CD4-positive, alpha-beta T cell treated with Interferon alpha-2 for 1 hour (primary cell): Measurements from ENCODE around the gene SETD9.

Experiments
- DNase-seq, 2 donors: peaks; one replicate each; pipeline ENCODE4 v3.0.0-alpha.2; 2020 to 2022

Gene SETD9

GRCh38 chr5:56909294-56910209 is at the start of gene SETD9:
Gene SETD9 (plus strand): TSS chr5:56909596. CDS start chr5:56909646, 50 bp downstream.
- peak; percentile 91 to 93 for DNase-seq

- no peak for DNase-seq
Observed at GRCh38 chr5:56861893-56862485, 47.4 kb upstream of the SETD9 start.

- DNase-seq = peak in 1 of 2 donors; percentile 36
Observed at GRCh38 chr5:56862909-56863308, 46.5 kb upstream of the SETD9 start.

GRCh38 chr5:56871777-56872176 is 37.6 kb upstream of the SETD9 start:
- DNase-seq = no peak

GRCh38 chr5:56873056-56873455 is 36.3 kb upstream of the SETD9 start:
- DNase-seq = no peak

GRCh38 chr5:56876327-56876726 is 33.1 kb upstream of the SETD9 start:
- DNase-seq = no peak

GRCh38 chr5:56881571-56881970 is 27.8 kb upstream of the SETD9 start:
- no peak for DNase-seq

GRCh38 chr5:56893251-56893951 is 16.0 kb upstream of the SETD9 start:
- no peak for DNase-seq

- DNase-seq = no peak
Observed at GRCh38 chr5:56896763-56897162, 12.6 kb upstream of the SETD9 start.

- DNase-seq = no peak
Observed at GRCh38 chr5:56898213-56898612, 11.2 kb upstream of the SETD9 start.

- no peak for DNase-seq
Observed at GRCh38 chr5:56900395-56900794, 9.0 kb upstream of the SETD9 start.

- peak; percentile 16 to 69 for DNase-seq
Observed at GRCh38 chr5:56900858-56901578, 8.4 kb upstream of the SETD9 start.

- DNase-seq = no peak
Observed at GRCh38 chr5:56908942-56909293, 478 bp upstream of the SETD9 start.

- DNase-seq = no peak
Observed at GRCh38 chr5:56910210-56910965, 992 bp downstream of the SETD9 start.

GRCh38 chr5:56913766-56914165 is 4.4 kb downstream of the SETD9 start:
- no peak for DNase-seq

- DNase-seq = no peak
Observed at GRCh38 chr5:56914678-56915077, 5.3 kb downstream of the SETD9 start.

- DNase-seq = no peak
Observed at GRCh38 chr5:56917534-56917933, 8.1 kb downstream of the SETD9 start.

- DNase-seq = no peak
Observed at GRCh38 chr5:56918054-56918453, 8.7 kb downstream of the SETD9 start.

- DNase-seq = no peak
Observed at GRCh38 chr5:56919942-56920662, 10.7 kb downstream of the SETD9 start.

- no peak for DNase-seq
Observed at GRCh38 chr5:56922922-56923321, 13.5 kb downstream of the SETD9 start.

- no peak for DNase-seq
Observed at GRCh38 chr5:56934325-56934724, 24.9 kb downstream of the SETD9 start.

- no peak for DNase-seq
Observed at GRCh38 chr5:56938858-56939257, 29.5 kb downstream of the SETD9 start.
